NCI-H345 treated with DMSO at 0.1 percent for 48 hours (cell line): ENCODE measurements around the gene PLEKHA5.

Experiments
- DNase-seq: peaks from one replicate; lab custom pipeline; 2025; ENCODE audit not compliant: unreplicated experiment; lab: John Stamatoyannopoulos, UW

The PLEKHA5 gene

GRCh38 chr12:19127270-19127669 lies 2.3 kb upstream of the PLEKHA5 start:
- no peak for DNase-seq

DNA sequence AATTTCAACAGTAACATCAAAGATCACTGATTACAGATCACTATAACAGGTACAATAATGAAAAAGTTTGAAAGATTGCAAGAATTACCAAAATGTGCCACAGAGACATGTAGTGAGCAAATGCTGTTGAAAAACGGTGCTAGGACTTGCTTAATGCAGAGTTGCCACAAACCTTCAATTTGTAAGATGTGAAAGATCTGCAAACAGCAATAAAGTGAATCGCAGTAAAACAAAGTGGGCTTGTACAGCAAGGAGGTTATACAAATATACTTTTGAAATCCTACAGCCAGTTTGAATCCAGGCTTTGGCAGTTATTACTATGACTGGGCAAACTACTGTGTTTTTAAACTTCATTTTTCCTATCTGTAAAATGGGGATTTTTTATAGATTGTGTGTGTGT lies 1.0 kb upstream of the PLEKHA5 start:
- no peak for DNase-seq

- DNase-seq, result peak; percentile 57
Observed at GRCh38 chr12:19129122-19129485, 429 bp upstream of the PLEKHA5 start.

GRCh38 chr12:19130224-19131024 lies 891 bp downstream of the PLEKHA5 start:
- DNase-seq, result no peak

- DNase-seq, result peak; percentile 34
Observed at GRCh38 chr12:19131025-19131444, 1.5 kb downstream of the PLEKHA5 start.

DNA sequence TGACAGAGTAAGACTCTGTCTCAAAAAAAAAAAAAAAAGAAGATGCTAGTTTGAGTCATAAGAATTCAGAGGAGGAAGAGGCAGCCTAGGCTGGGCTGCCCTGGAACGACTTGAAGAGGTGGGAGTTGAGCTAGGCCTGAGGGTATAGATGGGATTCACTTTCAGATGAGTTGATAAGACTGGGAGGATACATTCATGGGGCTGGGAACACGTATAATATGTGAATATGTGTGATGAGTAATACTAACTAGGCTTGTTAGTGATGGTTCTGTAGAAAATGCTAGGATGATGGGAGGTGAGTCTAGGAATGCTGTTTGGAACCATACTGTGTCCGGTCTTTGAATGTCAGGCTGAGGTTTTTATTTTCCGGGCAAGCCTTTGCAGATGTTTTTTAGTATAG lies 9.0 kb downstream of the PLEKHA5 start:
- DNase-seq, result no peak

- no peak for DNase-seq
Observed at GRCh38 chr12:19138956-19139355, 9.4 kb downstream of the PLEKHA5 start.

GRCh38 chr12:19139615-19140194 lies 10.2 kb downstream of the PLEKHA5 start:
- no peak for DNase-seq

GRCh38 chr12:19140381-19141236 lies 11.1 kb downstream of the PLEKHA5 start:
- no peak for DNase-seq

- no peak for DNase-seq
Observed at GRCh38 chr12:19142499-19142898, 13.0 kb downstream of the PLEKHA5 start.

DNA sequence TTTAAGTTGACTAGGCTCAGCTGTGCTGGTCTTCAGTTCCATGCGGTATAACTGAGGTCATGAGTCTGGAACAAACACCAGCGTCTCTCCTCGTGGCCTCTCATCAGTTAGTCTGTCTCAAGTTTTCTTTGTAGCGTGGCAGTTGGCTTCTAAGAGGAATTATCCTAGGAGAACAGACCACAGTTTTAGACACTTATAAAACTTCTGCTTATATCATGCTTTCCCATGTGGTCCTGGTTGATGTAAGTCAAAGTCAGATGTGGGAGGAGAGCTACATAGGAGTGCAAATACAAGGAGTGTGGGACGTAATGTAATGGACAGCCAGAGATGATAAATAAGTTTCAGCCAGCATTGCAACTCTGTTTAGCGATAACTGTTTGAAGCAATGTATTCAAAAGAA lies 14.8 kb downstream of the PLEKHA5 start:
- no peak for DNase-seq

GRCh38 chr12:19144985-19145384 lies 15.5 kb downstream of the PLEKHA5 start:
- DNase-seq, result no peak

DNA sequence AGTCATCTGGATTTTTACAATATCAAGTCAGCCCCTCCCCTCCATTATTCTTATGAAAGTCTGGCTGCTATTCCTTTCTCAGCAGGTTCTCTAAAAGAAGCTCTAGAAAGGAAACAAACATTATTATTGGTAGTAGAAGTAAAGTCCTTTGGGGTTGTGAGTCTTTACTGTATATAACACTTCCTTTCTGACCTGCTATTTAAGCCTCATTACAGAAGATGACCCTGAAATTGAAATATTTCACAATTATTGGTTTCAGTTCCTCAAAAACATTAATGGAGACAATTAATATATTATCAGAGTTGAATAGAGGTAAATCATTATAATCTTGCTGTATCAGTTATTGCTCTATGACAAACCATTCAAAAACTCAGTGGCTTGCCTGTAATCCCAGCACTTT lies 19.3 kb downstream of the PLEKHA5 start:
- no peak for DNase-seq

GRCh38 chr12:19150273-19150900 lies 20.9 kb downstream of the PLEKHA5 start:
- DNase-seq, result no peak

DNA sequence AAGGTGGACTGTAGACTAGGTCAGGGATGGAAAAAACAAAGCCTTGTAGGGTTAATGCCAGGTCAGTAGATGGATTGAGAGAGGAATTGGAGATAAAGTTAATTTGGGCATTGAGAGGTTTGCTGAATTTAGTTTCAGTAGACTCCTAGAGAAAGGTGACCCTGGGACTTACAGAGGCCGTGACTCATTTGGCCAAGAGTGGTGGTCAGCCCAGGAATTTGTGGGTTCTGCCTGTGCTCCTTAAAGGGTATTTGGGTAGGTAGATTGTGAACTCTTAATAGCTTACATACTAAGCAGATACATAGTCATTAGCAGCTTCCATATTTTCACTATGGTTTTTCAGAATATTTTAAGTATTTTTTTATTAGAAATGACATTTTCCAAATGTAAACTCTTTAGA lies 21.8 kb downstream of the PLEKHA5 start:
- DNase-seq, result no peak

- DNase-seq, result no peak
Observed at GRCh38 chr12:19153396-19153795, 23.9 kb downstream of the PLEKHA5 start.

DNA sequence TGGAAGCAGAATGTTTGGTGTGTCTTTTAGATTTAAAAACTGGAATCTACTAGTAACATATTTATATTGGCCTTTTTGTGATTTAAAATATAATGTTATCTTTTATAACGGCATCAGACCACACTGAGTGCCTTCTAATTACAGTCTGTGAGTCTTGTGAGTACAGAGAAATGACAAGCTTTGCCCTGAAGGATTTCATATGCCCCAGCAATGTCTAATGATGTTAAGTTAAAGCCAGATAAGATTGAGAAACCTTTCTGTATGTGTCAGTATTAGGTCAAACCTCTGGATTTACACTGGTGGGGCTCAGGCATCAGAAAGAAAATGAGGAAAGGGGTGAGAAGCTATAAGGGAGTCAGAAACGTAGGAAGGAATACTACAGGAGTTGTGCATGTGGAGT lies 25.2 kb downstream of the PLEKHA5 start:
- DNase-seq, result no peak

DNA sequence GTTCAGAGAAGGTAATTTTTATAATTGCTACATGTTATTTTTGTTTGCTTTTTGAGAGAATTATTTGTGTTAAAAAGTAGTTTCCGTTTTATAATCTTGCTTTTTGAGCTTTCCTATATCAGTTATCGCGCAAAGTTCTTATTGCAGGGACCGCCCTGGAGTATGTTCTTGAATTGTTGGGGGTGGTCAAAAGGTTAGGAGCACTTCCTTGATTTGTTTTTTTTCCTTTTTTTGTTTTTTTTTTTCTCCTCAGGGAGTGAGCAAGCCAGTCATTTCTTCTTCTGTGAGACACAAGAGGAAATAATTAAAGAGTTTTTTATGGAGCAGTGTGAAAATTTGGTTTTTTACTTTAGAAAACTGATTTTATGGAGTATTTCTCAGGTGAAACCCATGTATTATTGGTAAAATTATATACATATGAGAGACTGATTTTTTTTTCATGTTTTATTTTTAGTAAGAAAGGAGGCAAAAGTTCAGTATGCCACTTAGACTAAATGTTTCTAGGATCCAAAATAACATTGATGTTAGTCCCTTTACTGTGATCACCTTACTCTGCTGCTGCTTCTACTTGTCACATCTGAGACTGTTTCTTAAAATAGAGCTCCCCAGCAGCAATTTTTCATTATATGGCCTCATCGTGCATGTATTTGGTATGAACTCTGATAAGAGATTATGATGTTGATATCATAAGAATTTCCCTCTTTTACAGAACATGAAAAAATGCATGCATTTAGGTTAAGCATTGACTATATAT lies 26.6 kb downstream of the PLEKHA5 start:
- no peak for DNase-seq

DNA sequence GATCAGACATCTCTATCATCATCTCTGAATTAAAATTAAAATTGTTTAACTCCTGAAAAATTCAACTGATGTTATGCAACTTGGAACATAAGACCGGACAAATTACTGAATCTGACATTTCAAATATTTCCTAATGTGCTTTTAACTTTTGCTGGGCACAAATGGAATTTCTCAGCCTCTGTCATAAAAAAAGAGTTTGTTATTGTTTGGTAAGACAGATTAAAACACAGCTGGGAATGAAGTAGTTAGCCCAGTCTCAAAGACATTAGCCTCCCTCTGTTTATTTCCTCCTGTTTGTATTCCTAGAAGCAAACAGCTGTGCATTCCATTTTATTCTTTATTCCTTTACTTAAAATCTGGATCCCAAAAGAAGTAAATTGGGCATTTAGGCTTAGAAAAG lies 29.4 kb downstream of the PLEKHA5 start:
- DNase-seq, result no peak

DNA sequence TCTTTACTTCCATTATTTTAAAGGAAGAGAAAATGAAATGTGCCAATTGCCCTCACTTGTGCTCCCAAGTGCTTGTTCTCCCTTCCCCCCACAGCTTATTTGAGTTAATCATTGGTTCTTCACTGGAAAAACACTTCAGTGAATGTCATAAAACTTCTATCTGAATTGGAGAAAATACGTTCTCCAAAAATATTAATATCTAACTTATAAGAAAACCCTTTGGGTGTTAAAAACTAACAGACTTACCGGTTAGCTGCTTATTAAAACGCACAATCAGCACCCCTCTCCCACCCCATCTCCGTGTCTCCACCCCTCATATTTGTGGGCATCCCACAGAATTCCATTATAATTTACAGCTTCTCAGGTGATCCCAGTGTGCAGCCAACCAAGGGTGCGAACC lies 31.7 kb downstream of the PLEKHA5 start:
- no peak for DNase-seq

GRCh38 chr12:19165451-19165850 lies 35.9 kb downstream of the PLEKHA5 start:
- no peak for DNase-seq
